HG02973 (cell line): ENCODE data around the gene DDX47.
A peak's percentile ranks its signal among the peaks of the same experiment; 100 is the strongest.

Experiments used
- ATAC-seq: cut with Tn5 transposase; IDR thresholded peaks from one replicate; pipeline ENCODE4 v1.9.1; 2021; ENCODE audit warnings: moderate library complexity; ENCODE audit not compliant: unreplicated experiment

The DDX47 gene

DNA sequence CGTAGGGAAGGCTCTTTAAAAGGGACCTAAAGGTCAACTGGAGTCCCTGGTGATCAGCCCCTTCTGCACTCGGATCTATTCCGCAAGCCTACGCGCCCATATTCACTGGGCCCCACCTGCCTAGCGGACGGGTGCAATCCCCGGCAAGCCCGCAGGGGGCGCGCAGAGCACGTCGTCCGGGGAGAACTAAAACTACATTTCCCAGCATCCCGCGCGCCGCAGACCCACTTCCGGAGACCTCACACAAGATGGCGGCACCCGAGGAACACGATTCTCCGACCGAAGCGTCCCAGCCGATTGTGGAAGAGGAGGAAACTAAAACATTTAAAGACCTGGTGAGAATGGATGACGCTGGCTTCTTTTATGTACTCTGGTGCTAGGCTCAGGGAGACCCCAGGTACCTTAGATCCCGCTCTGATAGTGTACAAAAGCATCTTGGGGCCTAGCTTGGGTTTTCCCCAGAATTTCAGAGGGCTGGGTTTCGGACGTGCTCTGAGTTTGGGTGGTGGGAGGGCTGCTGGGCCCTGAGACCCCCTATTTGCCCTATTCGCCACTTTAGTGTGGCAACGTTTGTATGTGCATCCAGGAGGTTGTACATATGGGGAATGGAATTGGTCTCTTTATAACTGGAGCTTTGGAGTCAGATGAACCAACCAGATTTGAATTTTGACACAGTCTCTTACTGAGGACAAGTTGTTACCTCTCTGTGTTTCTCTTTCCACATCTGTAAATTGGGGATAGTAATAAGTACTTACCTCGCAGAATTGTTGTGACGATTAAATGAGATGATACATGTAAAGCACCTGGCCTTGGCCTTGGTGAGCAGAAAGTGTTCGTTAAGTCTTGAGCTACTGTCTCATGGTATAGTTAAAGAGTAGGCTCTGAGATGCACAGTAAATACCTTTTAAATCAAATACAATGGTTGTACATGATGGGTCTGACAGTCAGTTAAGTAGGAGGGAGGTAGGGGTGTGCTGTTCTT lies at the start of gene DDX47:
TSS of gene DDX47 (plus strand) at position 227 of the 982 bp plus-strand sequence. CDS start at position 249, 22 bp downstream.
- ATAC-seq, result peak; percentile 78

- ATAC-seq, result no peak
These were observed 48.3 kb upstream of the DDX47 start for GRCh38 chr12:12764824-12765223.

GRCh38 chr12:12770262-12770661 lies 42.9 kb upstream of the DDX47 start:
- no peak for ATAC-seq

GRCh38 chr12:12774791-12775190 lies 38.4 kb upstream of the DDX47 start:
- ATAC-seq, result no peak

DNA sequence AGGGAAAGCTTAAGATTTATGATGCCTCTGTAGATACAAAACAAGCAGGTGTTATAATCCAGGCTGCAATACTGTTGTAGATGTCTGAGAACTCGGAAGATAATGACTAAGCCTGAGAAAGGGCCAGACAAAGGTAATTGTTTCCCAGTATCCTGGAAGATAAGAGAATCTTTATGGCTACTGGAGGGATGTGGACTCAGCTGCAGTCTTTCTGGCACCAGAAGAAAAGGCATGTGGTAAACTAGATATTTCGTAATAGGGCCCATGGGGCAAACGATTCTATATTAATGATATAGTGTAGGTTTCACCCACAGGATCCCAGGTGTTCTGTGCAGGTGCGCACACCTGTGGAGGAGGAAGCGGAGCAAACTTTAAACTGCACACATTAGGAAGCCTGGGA lies 36.9 kb upstream of the DDX47 start:
- ATAC-seq, result no peak

DNA sequence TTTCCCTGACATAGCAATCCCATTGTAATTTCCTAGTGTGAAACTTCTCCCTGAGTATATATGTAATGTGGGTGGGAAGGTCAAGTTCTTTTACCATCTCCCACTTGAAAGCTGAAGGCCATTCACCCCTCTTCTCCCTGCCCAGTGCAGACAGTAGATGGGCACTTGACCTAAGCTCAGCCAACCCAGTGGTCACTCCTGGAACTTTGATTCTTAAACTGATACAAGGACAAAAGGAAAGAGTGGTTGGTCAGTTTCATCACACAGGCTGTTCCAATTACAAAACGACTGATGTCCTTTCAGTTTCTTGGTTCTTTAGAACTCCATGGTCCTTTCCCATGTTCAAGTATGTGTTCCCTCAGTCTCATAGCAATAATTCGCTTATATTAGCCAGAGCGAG lies 36.1 kb upstream of the DDX47 start:
- no peak for ATAC-seq

DNA sequence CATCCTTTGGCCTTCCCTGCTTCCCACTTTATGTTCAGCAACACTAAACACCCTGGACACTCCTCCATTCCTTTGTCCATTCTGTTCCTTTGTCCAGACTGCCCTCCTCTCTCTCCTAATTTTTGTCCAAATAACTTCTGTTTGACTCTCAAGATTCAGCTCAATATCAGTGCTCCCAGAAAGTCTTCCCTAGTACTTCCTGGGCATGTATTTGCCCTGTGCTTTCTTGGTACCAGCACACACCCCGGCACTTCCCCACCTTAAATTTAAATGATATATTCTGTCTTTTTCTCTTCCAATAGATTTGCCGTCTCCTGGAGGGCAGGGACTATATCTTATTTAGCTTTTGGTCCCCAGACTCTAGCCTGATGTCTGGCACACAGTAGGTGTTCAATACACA lies 34.1 kb upstream of the DDX47 start:
- no peak for ATAC-seq

- no peak for ATAC-seq
These were observed 33.6 kb upstream of the DDX47 start for GRCh38 chr12:12779529-12779928.

DNA sequence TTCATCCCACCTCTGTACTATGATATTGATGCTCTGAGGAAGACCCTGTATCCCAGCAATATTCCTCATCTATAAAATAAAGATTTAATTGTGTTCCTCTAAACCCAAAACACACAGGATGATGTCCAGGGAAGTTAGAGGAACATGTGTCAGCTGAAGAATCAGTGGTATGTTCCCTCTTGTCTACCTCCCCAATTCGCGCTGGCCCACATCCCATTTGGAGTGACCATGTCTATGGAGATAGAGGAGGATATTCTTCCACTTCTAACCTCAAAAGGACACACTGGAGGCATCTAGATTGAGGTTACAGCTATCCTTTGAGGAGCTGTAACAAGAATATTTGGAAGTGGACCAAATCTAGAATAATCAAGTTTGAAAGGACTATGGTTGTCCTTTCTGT lies 29.0 kb upstream of the DDX47 start:
- ATAC-seq, result no peak

DNA sequence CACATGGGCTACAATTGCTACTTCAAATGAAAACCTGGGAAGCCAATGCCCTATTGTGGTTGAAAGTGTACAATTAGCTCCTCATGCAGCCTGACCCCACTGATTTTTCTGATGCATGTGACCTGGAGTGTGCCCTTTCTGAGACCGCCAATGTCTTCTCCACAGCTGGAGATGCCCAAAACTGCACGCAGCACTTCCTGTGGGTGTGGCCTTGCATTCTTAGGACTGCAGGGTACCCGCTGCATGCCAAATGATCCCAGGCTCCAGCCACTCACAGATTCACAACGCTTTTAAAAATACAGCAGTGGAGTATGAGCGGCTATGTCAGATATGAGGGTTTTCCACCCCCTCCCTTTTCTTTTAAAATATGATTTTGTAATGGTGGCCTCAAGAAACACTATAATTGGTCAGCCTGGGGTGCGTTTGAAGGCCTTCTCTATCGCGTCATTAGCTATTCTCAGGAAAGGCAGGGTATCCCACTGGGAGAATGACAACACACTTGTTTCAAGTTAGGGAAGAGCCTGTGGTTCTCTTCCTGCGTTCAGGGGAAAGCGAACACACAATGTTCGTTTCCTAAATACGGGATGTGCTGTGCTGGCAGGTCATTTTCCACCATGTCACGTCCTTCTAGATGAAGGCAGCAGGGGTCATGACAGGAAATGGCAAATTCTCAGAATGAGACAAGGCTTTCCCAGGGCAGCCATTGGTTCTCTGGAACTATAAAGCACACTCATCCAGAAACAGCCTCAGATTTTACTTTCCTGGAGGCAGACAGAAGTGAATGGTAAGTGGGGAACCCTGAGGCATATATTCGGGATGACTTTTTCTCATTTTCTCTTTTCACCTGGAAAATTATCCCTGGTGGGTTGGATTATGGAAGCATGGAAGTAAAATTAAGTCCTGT lies 28.0 kb upstream of the DDX47 start, which contains the start of gene APOLD1:
TSS of gene APOLD1 (plus strand) at position 749 of the 904 bp plus-strand sequence. CDS start at position 782, 33 bp downstream.
- no peak for ATAC-seq

DNA sequence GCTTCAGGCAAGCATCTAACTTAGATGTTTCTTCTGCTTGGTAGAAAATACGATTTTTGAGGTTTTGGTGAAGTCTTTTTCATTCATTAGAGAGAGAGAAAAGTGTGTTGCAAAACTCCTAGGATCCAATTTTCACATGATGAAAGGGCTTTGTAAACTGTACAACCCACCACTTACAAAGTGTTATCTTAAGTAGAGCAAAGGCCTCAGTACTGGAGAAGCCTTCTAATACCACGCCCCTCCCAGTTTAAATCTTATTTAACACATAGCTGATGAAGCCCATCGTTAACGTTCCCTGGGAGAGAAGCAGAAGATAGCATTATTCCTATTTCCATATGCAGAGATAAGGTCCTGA lies 26.8 kb upstream of the DDX47 start:
- peak; percentile 6 for ATAC-seq

GRCh38 chr12:12786706-12787601 lies 26.2 kb upstream of the DDX47 start:
- peak; percentile 72 for ATAC-seq

DNA sequence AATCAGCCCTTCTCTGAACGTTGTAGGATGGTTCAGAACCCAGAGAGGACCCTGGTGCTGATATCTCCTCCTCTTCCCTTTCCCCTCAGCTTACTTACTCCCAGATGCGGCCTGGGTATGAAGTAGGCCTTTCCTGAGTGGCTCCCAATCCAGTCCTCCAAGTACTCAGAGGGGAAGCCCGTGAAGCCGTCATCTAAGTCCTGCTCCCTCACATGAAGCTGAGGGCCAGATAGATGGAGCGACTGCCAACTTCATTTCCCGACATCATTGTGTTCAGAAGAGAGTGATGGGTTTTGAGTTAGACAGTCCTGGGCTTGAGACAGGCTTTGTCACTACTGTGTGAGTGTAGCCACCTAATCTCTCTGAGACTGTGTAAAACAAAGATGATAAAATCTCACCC lies 25.0 kb upstream of the DDX47 start:
- ATAC-seq, result no peak

- peak; percentile 54 for ATAC-seq
These were observed 24.3 kb upstream of the DDX47 start for GRCh38 chr12:12788675-12789368.

GRCh38 chr12:12790956-12791355 lies 22.2 kb upstream of the DDX47 start:
- no peak for ATAC-seq

GRCh38 chr12:12791756-12792369 lies 21.3 kb upstream of the DDX47 start:
- ATAC-seq, result no peak

GRCh38 chr12:12792421-12792820 lies 20.7 kb upstream of the DDX47 start:
- no peak for ATAC-seq

DNA sequence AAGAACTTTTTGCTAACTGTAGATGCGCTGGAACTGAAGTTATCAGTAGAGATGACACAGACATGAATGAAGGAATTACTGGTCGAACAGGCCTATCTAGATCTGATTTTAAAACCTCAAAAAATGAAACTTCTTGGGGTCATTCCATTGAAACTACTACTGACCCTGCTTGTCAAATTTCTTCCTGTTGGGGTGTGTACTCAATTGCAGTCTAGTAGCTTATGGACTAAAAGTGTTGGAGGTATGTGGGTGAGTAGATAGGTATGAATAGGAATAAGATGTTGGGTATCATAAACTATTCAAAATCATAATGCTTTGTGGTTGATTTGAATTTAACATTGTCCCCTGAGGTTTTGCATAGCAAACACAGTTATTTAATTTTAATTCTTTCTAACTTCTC lies 18.5 kb upstream of the DDX47 start:
- no peak for ATAC-seq

GRCh38 chr12:12796171-12796570 lies 17.0 kb upstream of the DDX47 start:
- no peak for ATAC-seq
